ENCODE measurements around the gene DAB2IP.

DAB2IP gene

DNA sequence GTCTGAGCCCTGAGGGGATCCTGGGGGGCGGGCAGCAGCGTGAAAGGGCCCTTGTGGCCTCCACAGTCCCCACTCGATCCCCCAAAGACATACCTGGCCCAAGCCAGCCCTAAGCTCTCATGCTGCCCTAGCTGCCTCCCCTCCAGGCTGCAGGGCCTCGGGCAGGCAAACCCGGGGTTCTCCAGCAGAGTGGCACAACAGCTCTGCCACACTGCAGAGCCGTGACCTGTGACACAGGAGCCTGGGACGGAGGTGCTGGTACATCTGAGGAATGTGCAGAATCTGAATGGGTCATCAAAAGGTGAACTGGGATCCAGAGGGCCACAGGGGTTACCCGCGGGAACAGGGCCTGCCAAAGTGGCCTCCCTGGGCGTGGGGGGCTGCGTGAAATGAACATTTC, 163.2 kb downstream of the DAB2IP start:
- no peak overlapping the region for H3K4me3 ChIP-seq (ENCODE audit: low read depth, low read length)
- TF ChIP-seq, protein P1, sequence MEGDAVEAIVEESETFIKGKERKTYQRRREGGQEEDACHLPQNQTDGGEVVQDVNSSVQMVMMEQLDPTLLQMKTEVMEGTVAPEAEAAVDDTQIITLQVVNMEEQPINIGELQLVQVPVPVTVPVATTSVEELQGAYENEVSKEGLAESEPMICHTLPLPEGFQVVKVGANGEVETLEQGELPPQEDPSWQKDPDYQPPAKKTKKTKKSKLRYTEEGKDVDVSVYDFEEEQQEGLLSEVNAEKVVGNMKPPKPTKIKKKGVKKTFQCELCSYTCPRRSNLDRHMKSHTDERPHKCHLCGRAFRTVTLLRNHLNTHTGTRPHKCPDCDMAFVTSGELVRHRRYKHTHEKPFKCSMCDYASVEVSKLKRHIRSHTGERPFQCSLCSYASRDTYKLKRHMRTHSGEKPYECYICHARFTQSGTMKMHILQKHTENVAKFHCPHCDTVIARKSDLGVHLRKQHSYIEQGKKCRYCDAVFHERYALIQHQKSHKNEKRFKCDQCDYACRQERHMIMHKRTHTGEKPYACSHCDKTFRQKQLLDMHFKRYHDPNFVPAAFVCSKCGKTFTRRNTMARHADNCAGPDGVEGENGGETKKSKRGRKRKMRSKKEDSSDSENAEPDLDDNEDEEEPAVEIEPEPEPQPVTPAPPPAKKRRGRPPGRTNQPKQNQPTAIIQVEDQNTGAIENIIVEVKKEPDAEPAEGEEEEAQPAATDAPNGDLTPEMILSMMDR (conservative IDR thresholded peaks at IDR 0.05; ENCODE audit: low read depth, low read length), result no peak
- no peak for DNase-seq (ENCODE audit: low read depth)

- H3K4me3 ChIP-seq (ENCODE audit: low read depth, low read length), result no peak overlapping the region
- no peak for DNase-seq (ENCODE audit: low read depth)
- TF ChIP-seq, protein P1 (conservative IDR thresholded peaks at IDR 0.05; ENCODE audit: low read depth, low read length), result no peak
These were observed 163.7 kb downstream of the DAB2IP start for GRCh38 chr9:121815084-121815483.

- H3K4me3 ChIP-seq (ENCODE audit: low read depth, low read length), result no peak overlapping the region
- TF ChIP-seq, protein P1 (conservative IDR thresholded peaks at IDR 0.05; ENCODE audit: low read depth, low read length), result no peak
- DNase-seq (ENCODE audit: low read depth), result no peak
These were observed 164.4 kb downstream of the DAB2IP start for GRCh38 chr9:121815546-121816448.

DNA sequence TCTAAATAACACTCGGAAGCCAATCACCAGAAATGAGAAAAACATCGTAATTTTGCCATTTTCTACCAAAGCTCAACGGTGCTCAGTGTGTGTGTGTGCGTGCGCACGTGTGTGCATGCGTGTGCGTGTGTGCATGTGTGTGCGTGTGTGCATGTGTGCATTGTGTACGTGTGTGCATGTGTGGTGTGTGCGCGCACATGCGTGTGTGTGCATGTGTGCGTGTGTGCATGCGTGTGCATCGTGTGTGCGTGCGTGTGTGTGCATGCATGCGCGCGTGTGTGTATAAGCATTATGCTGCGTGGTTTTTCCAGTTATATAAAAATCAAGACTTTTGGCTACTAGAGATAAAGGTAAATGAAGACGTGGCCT, 165.0 kb downstream of the DAB2IP start:
- TF ChIP-seq, protein P1 (conservative IDR thresholded peaks at IDR 0.05; ENCODE audit: low read depth, low read length), result no peak
- DNase-seq (ENCODE audit: low read depth), result no peak

DNA sequence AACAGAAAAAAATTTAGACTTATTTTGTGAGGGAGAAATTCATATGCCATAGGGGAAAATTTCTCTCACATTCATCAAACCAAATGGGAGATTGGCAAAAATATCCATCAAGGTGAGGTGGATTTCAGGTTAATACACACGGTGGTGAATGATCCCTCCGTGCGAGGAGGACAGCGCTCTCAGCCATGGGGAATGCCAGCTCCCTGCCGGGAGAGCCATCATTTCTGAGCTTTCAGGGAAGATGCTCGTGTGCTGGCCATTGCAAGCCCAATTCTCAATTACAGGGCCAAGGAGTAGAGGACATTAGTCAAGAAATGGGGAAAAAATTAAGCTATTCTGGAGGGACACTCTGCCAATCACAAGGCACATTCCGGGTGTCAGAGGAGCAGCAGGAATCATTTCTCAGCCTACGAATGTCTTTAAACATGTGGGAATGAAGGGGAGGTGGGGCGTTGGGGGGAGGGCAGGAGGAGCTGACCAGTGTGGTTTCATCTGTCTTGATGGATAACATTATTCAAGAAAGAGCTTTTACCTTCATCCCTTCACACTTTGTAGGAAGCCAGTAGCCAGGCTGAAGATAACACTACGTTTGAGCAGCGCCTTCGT, 165.5 kb downstream of the DAB2IP start:
- TF ChIP-seq, protein P1 (conservative IDR thresholded peaks at IDR 0.05; ENCODE audit: low read depth, low read length), result no peak
- DNase-seq (ENCODE audit: low read depth), result no peak

More for the DNA sequence above, 165.0 kb downstream of the DAB2IP start:
- H3K4me3 ChIP-seq (ENCODE audit: low read depth, low read length), result no peak overlapping the region

DNA sequence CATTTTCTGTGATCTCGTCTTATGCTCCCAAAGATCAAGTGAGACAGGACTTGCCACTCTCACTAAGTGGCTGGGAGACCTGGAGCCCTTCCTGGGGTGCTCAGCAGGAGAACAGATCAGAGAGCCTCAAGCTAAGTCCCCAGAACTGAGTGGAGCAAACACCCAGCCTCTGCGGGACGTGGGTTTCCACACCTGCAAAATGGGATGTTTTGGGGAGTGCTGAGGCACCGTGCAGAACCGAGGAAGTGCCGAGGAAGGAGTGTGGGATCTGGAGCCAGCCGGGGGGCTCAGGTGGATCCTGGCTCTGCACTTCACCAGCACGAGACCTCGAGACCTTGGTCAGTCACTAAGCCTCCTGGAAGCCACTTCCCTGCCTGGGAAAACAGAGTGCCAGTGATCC, 166.0 kb downstream of the DAB2IP start:
- DNase-seq (ENCODE audit: low read depth), result no peak
- H3K4me3 ChIP-seq (ENCODE audit: low read depth, low read length), result no peak overlapping the region
- TF ChIP-seq, protein P1 (conservative IDR thresholded peaks at IDR 0.05; ENCODE audit: low read depth, low read length), result no peak

More for the DNA sequence above, 165.5 kb downstream of the DAB2IP start:
- H3K4me3 ChIP-seq (ENCODE audit: low read depth, low read length), result no peak overlapping the region

All from choroid plexus epithelial cell (primary cell).